ENCODE data around the gene BCL11A. TPM values are rescaled to one million over a fixed set of nuclear protein-coding genes. Genes with fewer than 3 reads are reported as not detected.

BCL11A gene
- polyA plus RNA-seq, 1 donor from 2014 or later = 189 TPM

GRCh38 chr2:60570251-60570650, 16.8 kb upstream of the BCL11A start:
- H3K4me3 Mint-ChIP-seq = no peak overlapping the region
- H3K27ac Mint-ChIP-seq = peak overlapping the region in 1 of 3 donors; percentile 73
- H3K9me3 Mint-ChIP-seq = no peaks in the 10 kb centered on the region
- H3K36me3 Mint-ChIP-seq = no peaks in the 10 kb centered on the region
- H3K27me3 Mint-ChIP-seq = peaks cover 9% of the 10 kb centered on the region
- H3K4me1 Mint-ChIP-seq = peaks cover 5 to 14% (median 5%) of the 10 kb centered on the region in 3 donors

DNA sequence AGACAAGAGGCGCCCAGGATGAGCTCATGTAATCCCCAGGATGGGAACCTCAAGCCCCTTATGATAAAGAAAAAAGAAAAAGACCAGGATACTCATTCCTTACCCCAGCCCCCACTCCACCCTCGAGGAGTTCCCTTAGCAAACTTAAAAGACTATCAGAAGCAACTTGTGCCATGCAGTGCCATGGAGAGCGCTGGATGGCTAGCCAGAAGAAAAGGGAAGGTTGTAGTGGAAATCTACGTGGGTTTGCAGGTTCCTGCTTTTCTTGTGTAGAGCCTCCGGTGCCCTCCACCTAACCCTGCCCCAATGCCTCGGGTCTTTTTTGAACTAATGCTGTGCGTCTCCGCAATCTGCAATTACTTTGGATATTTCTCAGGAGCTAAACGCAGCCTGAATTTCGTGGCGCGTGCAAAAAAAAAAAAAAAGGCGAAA, 16.2 kb upstream of the BCL11A start:
- no peaks in the 10 kb centered on the region for H3K9me3 Mint-ChIP-seq
- H3K27me3 Mint-ChIP-seq = peaks cover 9% of the 10 kb centered on the region
- H3K4me1 Mint-ChIP-seq = peaks cover 5 to 15% (median 5%) of the 10 kb centered on the region in 3 donors
- H3K36me3 Mint-ChIP-seq = no peaks in the 10 kb centered on the region
- peak overlapping the region in 1 of 3 donors; percentile 73 for H3K27ac Mint-ChIP-seq
- no peak overlapping the region for H3K4me3 Mint-ChIP-seq

DNA sequence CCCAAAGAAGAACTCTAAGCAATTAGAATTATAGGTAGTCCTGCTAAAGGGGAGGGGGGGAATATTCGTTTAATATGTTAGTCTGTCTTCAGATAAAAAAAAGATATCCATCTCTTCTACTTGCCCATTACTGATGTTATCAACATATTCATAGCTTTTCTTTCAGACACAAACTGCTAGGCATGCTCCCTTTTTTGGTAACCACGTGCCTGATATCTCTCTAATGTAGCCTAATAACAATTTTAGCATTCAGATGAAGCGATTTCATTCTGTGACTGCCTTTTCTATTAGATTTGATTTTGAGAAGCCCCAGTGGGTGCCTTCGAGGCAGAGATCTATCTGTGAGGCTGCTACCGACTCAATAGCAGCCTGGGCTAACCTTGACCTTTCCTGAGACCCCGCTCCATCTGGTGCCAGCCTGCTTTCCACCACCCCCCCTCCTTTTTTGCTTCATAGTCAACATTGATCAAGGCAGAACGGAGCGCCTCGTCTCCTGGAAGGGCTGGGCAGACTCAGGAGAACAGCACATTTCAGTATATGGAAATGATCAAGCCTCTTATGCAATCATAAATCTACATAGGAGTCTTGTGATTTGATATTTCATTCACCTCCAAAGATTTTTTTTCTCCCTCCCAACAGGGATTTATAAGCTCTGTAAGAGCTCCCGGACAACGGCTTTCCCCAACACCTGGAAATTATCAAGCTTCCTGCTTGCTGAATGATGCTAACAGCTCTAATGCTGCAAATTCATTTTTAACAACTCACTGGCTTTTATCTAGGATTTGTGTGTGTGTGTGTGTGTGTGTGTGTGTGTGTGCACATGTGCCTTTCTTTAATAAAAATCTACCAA, 14.7 kb upstream of the BCL11A start:
- peaks cover 5 to 12% (median 11%) of the 10 kb centered on the region in 3 donors for H3K4me1 Mint-ChIP-seq

GRCh38 chr2:60567096-60567495, 13.6 kb upstream of the BCL11A start:
- Mint-ChIP-seq H3K36me3 (no peaks in the 10 kb centered on the region), H3K9me3 (no peaks in the 10 kb centered on the region), H3K27ac (no peak overlapping the region), H3K27me3 (peaks cover 7% of the 10 kb centered on the region), H3K4me3 (peak overlapping the region in 1 of 4 donors; percentile 43), H3K4me1 (peaks cover 5 to 12% (median 11%) of the 10 kb centered on the region in 3 donors)

More for the DNA sequence above, 14.7 kb upstream of the BCL11A start:
- H3K27me3 Mint-ChIP-seq = peaks cover 7% of the 10 kb centered on the region
- no peak overlapping the region for H3K27ac Mint-ChIP-seq
- no peak overlapping the region for H3K4me3 Mint-ChIP-seq
- H3K36me3 Mint-ChIP-seq = no peaks in the 10 kb centered on the region
- no peaks in the 10 kb centered on the region for H3K9me3 Mint-ChIP-seq

DNA sequence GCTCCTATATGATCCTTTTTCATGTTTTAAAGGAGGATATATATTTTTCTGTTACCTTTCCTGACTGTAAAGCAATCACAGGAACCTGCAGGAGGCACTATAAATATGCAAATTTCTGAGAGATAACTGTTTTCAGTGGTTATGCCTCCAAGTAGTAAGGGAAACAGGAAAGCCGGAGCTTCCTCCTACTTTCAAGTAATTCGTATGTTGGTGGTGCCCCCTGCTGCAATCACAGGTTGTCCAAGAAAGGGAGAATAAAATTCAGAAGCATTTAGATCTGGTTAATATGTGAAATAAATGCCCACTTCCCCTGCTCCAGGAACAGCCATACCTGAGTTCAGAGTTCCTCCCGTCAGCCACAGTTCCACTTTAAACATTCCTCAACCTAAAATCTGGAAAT, 12.0 kb upstream of the BCL11A start:
- H3K9me3 Mint-ChIP-seq = no peaks in the 10 kb centered on the region
- H3K4me3 Mint-ChIP-seq = peak overlapping the region in 1 of 4 donors; percentile 38
- H3K36me3 Mint-ChIP-seq = no peaks in the 10 kb centered on the region
- no peak overlapping the region for H3K27ac Mint-ChIP-seq
- no peaks in the 10 kb centered on the region for H3K27me3 Mint-ChIP-seq
- peaks cover 4 to 18% (median 11%) of the 10 kb centered on the region in 3 donors for H3K4me1 Mint-ChIP-seq

DNA sequence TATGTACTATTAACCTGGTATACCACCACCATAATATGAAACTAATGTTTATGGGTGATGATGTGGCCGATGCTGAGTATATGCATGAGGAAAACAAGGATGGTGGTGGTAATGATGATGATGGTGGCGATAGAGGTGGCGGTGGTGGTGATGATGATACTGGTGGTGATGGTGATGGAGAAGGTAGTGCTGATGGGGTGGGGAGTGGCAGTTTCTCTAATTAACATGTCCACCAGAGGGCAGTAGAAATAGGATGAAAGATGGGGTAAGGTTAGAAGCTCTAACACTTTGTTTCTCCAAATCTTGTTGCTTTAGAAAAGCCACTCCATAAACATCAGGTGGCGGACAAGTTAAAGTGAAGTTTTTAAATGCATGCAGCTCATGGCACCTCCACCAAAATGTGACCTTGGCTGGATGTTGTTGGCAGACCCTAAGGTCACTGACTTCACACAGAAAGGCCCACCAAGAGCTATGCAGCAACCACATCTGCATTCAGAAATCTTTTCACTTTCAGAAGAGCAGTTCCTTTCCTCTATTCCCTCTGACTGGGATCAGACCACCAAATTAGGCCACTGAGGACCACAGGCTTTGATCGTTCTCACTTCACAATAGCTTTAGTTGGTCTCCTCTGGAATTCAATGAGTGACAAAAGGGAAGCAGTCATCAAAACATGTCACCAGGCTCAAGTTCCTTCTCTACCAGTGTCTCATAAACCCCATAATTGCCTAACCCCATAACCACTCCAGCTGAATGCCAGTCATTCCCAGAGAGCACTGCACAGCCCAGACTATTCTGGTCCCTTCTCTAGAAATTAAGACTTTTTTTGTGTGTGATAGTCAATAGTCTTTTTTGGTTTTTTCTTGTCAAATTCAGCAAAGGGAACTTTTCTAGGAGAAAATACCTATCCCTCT, 7.5 kb upstream of the BCL11A start:
- Mint-ChIP-seq H3K27ac (peak overlapping the region in 1 of 3 donors; percentile 13), H3K9me3 (no peaks in the 10 kb centered on the region), H3K4me1 (peaks cover 7 to 18% (median 18%) of the 10 kb centered on the region in 3 donors), H3K36me3 (no peaks in the 10 kb centered on the region), H3K4me3 (peak overlapping the region in 1 of 4 donors; percentile 8), H3K27me3 (no peaks in the 10 kb centered on the region)

GRCh38 chr2:60559880-60560279, 6.4 kb upstream of the BCL11A start:
- peak overlapping the region in 1 of 3 donors; percentile 56 for H3K27ac Mint-ChIP-seq
- peaks cover 7 to 13% (median 13%) of the 10 kb centered on the region in 3 donors for H3K4me1 Mint-ChIP-seq
- no peaks in the 10 kb centered on the region for H3K9me3 Mint-ChIP-seq
- peak overlapping the region in 1 of 4 donors; percentile 41 for H3K4me3 Mint-ChIP-seq
- no peaks in the 10 kb centered on the region for H3K36me3 Mint-ChIP-seq
- H3K27me3 Mint-ChIP-seq = no peaks in the 10 kb centered on the region

GRCh38 chr2:60558536-60558935, 5.1 kb upstream of the BCL11A start:
- Mint-ChIP-seq H3K27ac (no peak overlapping the region), H3K36me3 (no peaks in the 10 kb centered on the region), H3K4me3 (no peak overlapping the region), H3K27me3 (no peaks in the 10 kb centered on the region), H3K4me1 (peaks cover 7 to 11% (median 7%) of the 10 kb centered on the region in 3 donors), H3K9me3 (no peaks in the 10 kb centered on the region)

DNA sequence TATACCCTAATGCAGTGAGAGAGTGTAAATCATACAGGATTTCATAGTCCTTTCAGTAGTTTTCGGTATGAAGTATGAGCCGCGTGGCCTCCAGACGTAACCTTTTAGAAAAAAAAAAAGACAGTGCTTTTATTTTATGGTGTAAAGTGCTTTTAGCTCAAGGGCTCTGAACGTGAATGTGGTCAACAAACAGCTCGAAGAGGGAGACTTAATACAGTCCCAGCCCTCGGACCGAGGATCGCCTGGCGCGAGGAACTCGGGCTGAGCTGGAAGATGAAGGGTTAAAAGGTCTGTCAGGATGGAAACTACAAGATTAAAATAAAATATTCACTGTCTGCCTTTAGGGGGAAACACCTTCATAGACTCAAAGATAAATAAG, 4.0 kb upstream of the BCL11A start:
- no peaks in the 10 kb centered on the region for H3K9me3 Mint-ChIP-seq
- peaks cover 7 to 11% (median 7%) of the 10 kb centered on the region in 3 donors for H3K4me1 Mint-ChIP-seq
- peak overlapping the region; percentile 84 to 94 (median 91) for H3K27ac Mint-ChIP-seq
- H3K4me3 Mint-ChIP-seq = peak overlapping the region; percentile 85 to 99 (median 96)
- no peaks in the 10 kb centered on the region for H3K27me3 Mint-ChIP-seq
- H3K36me3 Mint-ChIP-seq = no peaks in the 10 kb centered on the region

DNA sequence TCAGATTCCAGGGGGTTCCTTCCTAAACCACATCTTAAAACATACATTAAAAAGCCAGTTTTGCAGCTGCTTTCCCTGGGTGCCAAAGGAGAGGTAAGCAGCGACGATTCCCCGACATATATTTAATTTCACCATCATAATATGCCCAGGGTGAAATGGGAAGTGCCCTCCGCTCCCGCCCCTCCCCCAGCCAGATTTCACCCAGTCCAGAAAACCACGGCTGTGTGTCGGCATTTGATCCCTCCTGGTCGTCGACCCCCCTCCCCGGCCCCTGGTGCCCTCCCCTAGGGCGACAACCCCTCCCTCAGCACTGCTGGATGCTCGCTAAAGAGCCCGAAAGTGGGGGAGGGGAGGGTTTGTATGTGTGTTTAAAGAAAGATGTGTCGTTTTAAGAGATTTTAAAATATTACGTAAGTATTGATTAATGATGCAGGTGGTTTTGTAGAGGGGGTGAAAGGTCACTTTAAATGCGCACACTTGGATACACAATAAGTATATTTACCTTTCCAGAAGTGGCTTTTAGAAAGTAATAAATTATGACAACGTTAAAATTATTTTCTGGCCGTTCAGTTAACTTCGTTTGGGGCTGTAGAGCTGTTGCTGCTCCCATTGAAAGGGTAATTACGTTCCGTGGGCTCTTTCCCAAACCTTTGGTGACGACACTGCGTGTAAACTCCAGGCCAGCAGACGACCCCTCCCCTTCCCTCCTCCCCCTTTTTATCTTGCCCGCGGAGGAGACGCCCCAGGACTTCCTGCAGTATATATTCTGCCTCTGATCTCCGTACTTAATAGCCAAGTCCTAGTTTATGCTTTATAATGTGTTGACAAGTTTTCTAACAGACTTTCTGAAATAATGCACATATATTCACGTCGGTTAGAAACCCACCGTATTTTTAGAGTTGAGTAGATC, 3.4 kb upstream of the BCL11A start:
- H3K9me3 Mint-ChIP-seq = no peaks in the 10 kb centered on the region
- H3K4me1 Mint-ChIP-seq = peaks cover 7 to 11% (median 7%) of the 10 kb centered on the region in 3 donors
- peak overlapping the region; percentile 84 to 94 (median 91) for H3K27ac Mint-ChIP-seq
- H3K36me3 Mint-ChIP-seq = no peaks in the 10 kb centered on the region
- no peaks in the 10 kb centered on the region for H3K27me3 Mint-ChIP-seq
- peak overlapping the region; percentile 85 to 99 (median 96) for H3K4me3 Mint-ChIP-seq

- peak overlapping the region; percentile 85 to 99 (median 96) for H3K4me3 Mint-ChIP-seq
- H3K9me3 Mint-ChIP-seq = no peaks in the 10 kb centered on the region
- no peaks in the 10 kb centered on the region for H3K27me3 Mint-ChIP-seq
- peaks cover 5 to 10% (median 7%) of the 10 kb centered on the region in 3 donors for H3K4me1 Mint-ChIP-seq
- peak overlapping the region; percentile 84 to 98 (median 94) for H3K27ac Mint-ChIP-seq
- H3K36me3 Mint-ChIP-seq = peaks cover under 1% of the 10 kb centered on the region
Observed at GRCh38 chr2:60556175-60556574, 2.7 kb upstream of the BCL11A start.

DNA sequence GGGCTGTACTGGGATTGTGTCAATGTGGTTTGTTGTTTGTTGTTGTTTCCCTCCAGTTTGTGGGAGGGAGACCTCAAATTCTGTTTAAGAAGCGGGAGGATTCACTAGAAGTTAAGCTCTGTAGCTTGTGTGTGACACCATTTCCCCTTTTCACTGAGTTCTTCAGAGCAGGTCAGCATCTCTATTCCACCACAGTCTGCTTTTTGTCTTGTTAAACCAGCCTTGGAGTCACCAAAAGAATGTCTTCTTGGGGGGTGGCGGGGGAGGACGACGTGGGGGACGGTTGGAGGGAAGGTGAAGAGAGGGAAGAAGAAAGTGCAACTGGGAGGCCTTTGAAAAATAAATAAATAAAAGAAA, 2.3 kb upstream of the BCL11A start:
- peak overlapping the region; percentile 84 to 98 (median 94) for H3K27ac Mint-ChIP-seq
- peaks cover 2% of the 10 kb centered on the region for H3K36me3 Mint-ChIP-seq
- no peaks in the 10 kb centered on the region for H3K9me3 Mint-ChIP-seq
- peaks cover 5 to 7% (median 6%) of the 10 kb centered on the region in 3 donors for H3K4me1 Mint-ChIP-seq
- H3K27me3 Mint-ChIP-seq = no peaks in the 10 kb centered on the region
- peak overlapping the region; percentile 85 to 99 (median 96) for H3K4me3 Mint-ChIP-seq

GRCh38 chr2:60555066-60555782, 1.8 kb upstream of the BCL11A start:
- peaks cover 4% of the 10 kb centered on the region for H3K36me3 Mint-ChIP-seq
- H3K4me3 Mint-ChIP-seq = peak overlapping the region; percentile 85 to 99 (median 96)
- H3K4me1 Mint-ChIP-seq = peaks cover 5 to 7% (median 5%) of the 10 kb centered on the region in 3 donors
- no peaks in the 10 kb centered on the region for H3K27me3 Mint-ChIP-seq
- H3K9me3 Mint-ChIP-seq = no peaks in the 10 kb centered on the region
- peak overlapping the region; percentile 84 to 98 (median 94) for H3K27ac Mint-ChIP-seq
